22Rv1 (cell line): ENCODE measurements around the gene CD22.
"Not testable (repeated sequence)": the region's sequence is repeated elsewhere in the genome, so short reads cannot be mapped to it uniquely, and the experiment has no call there.

Experiments
- H3K27ac ChIP-seq: fragments of 450-650 bp; 2 replicates; pipeline ENCODE4 v1.5.1; 2017
- ZFX ChIP-seq: fragments of 450-650 bp; IDR thresholded peaks from 2 replicates; pipeline ENCODE4 v1.6.1; 2017; ENCODE audit warnings: antibody characterized with exemption, borderline replicate concordance
- TF ChIP-seq, protein P1 (sequence below): fragments of 450-650 bp; IDR thresholded peaks from 2 replicates; pipeline ENCODE4 v1.5.1; 2017; ENCODE audit warnings: mild to moderate bottlenecking

Gene CD22

DNA sequence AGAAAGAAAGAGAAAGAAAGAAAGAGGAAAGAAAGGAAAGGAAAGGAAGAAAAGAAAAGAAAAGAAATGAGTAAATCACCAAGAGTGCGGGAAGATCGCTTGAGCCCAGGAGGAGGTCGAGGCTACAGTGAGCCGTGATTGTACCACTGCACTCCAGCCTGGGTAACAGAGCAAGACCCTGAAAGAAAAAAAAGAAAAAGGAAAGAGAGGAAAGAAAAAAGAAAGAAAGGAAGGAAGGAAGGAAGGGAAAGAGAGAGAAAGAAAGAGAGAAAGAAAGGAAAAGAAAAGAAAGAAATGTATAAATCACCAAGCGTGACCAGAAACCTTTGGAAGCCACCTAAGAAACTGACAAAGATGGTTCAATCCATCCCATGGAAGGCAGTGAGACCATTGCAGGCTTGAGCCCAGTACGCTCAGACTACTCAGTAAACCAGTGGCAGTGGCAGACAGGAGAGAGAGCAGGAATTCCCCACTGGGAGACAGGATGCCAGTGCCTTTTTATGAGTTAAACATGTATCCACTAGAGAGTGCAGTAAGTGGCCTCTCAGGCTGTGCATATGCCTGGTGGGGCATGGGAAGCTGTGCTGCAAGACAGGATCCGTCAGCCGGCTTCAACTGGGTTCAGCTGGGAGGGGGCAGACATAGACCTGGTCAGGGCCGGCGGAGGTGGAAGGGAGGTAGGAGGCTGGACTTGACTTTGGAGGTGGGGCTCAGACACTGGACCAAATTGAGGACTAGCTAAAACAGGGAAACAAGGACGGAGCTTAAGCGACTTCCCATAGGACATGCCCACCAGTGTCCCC lies 46.7 kb downstream of the CD22 start:
- no peak for TF ChIP-seq ZFX
- TF ChIP-seq, protein P1, sequence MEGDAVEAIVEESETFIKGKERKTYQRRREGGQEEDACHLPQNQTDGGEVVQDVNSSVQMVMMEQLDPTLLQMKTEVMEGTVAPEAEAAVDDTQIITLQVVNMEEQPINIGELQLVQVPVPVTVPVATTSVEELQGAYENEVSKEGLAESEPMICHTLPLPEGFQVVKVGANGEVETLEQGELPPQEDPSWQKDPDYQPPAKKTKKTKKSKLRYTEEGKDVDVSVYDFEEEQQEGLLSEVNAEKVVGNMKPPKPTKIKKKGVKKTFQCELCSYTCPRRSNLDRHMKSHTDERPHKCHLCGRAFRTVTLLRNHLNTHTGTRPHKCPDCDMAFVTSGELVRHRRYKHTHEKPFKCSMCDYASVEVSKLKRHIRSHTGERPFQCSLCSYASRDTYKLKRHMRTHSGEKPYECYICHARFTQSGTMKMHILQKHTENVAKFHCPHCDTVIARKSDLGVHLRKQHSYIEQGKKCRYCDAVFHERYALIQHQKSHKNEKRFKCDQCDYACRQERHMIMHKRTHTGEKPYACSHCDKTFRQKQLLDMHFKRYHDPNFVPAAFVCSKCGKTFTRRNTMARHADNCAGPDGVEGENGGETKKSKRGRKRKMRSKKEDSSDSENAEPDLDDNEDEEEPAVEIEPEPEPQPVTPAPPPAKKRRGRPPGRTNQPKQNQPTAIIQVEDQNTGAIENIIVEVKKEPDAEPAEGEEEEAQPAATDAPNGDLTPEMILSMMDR = no peak
- no peak overlapping the region for H3K27ac ChIP-seq

DNA sequence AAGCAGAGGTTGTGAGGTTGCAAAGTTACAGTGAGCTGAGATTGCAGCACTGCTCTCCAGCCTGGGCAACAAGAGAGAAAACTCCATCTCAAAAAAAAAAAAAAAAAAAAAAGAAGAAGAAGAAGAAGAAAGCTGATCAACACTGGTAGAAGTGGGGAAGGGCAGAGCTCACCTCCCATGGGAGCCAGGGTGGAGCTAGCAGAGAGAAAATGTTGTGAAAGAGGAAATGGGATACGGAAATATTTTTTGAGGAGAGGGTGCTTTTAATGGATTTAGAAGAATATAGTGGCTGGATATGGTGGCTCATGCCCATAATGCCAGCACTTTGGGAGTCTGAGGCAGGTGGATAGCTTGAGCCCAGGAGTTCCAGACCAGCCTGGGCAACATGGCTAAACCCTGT lies 48.7 kb downstream of the CD22 start:
- H3K27ac ChIP-seq = no peak overlapping the region
- TF ChIP-seq, protein P1 = no peak
- TF ChIP-seq ZFX = no peak

DNA sequence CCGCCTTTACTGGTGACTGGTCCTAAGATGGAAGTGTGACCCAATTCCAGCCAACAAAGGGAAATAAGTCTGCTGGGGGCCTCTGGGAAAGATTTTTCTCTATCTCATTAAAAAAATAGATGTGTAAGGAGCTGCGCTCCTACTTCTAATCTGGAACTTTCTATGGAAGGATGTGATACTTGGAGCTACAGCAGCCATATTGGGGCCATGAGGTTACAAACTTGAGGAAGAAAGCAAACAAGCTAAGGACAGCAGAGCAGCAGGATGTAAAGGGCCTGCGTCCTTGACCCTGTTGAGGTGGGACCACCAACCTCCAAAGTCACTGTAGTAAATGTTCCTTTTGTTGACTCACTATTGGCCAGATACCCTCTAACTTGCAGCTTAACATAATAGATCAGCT lies 49.4 kb downstream of the CD22 start:
- no peak for TF ChIP-seq ZFX
- TF ChIP-seq, protein P1 = no peak
- no peak overlapping the region for H3K27ac ChIP-seq

DNA sequence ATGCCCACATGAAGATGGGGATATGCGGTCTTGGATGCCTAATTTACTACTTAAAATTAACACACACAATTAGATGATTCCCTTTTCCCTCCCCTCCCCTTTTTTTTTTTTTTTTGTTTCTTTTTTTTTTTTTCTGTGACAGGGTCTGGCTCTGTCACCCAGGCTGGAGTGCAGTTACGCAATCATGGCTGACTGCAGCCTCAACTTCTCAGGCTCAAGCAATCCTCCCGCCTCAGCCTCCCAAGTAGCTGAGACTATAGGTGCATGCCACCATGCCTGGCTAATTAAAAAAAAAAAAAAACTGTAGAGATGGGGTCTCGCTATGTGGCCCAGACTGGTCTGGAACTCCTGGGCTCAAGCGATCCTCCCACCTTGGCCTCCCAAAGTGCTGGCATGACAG lies 50.6 kb downstream of the CD22 start:
- H3K27ac ChIP-seq = not testable (repeated sequence)

DNA sequence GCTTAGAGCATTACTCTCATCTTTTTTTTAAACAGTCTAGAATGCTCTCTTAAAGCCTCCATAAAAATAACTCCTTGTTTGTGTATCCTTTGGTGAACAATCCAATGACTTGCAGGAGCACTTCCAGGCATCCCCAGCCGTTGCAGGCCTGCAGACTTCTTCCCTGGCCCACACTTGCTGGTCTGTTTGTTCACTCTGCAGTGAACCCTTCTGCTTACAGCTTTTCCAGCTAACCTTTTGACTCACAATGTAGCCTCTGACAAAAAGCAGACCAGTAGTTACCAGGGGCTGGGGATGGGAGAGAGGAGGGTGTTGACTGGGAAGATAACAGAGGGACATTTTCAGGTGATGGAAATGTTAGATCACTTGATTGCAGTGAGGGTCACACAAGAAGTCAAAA lies 51.0 kb downstream of the CD22 start:
- no peak overlapping the region for H3K27ac ChIP-seq

DNA sequence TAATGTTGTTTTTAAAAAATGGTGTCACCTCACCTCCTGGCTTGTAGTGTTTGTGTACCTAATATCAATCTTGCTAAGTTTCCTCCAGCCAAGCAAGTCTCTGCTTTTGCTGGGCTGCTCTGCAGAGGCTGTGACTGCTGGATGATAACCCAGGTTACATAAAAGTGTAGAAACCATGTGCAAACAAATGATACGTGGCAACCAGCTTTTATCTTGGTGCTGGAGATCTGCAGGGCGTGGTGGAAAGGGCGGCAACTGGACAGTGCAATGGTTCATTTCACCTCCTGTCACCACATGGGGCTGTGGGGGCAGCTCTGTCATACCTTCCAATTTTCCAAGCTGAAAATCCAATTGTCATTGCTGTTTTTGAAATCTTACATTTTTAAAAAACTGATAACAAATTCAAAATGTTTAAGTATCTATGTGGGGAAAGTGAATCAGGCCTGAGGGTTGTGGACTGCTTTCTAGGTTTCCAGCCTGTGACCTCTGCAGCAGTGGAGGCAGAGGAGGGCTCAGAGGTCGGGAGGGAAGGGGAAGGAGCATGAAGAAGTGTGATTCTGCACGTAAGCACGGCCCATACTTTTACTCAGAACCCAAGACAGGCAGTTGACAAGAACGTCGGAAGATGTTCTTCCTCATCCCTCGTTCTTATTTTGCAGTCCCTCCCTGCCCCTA lies 51.6 kb downstream of the CD22 start:
- no peak for TF ChIP-seq ZFX
- TF ChIP-seq, protein P1 = no peak
- no peak overlapping the region for H3K27ac ChIP-seq

More for the DNA sequence above, 51.0 kb downstream of the CD22 start:
- TF ChIP-seq ZFX = no peak
- TF ChIP-seq, protein P1 = no peak

DNA sequence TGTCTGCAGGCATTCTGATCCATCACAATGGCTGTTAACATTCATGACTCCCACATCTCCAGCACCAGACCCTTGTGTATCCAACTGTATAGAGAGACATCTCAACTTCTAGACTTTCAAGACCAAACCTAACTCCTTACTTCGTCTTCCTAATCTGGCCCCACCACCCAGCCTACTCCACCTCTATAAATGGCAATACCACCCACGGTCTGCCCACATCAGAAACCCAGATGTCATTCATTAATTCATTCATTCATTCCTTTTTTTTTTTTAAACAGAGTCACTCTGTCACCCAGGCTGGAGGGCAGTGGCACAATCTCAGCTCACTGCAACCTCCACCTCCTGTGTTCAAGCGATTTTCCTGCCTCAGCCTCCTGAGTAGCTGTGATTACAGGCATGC lies 52.3 kb downstream of the CD22 start:
- TF ChIP-seq, protein P1 = no peak
- TF ChIP-seq ZFX = no peak
- H3K27ac ChIP-seq = no peak overlapping the region

DNA sequence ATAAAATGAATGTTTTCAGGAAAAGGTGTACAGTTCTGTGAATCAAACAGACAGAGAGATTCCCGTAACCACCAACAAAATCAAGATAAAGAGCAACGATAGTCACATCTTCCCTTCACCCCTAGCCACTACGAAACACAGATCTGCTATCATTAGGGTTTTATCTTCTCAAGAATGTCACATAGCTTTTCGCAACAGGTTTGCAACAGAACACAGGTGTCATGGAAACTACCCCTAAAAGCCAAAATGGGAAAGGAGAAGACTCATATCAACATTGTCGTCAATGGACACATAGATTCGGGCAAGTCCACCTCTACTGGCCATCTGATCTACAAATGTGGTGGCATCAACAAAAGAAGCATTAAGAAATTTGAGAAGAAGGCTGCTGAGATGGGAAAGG lies 52.9 kb downstream of the CD22 start:
- no peak overlapping the region for H3K27ac ChIP-seq
- TF ChIP-seq ZFX = no peak
- TF ChIP-seq, protein P1 = no peak
